Kidney epithelial cell (primary cell): Measurements from ENCODE around the gene TEDDM1. TPM values are rescaled to one million over a fixed set of nuclear protein-coding genes. Genes with fewer than 3 reads are reported as not detected.

Experiments used
- total RNA-seq: library from RNA; depleted of rRNA; stranded (reverse); fragments of >200 nt; gene quantifications from 2 replicates; pipeline ENCODE4 v1.2.3, GENCODE V29; 2015

TEDDM1 gene
- total RNA-seq, 1 donor from 2014 or later = not detected

Other genes with a start within 250 kb of the TEDDM1 start
- gene GLUL, start 8.9 kb downstream of the TEDDM1 start, total RNA-seq = 161 and 175 TPM in 2 replicates
- gene RGSL1, start 49.5 kb upstream of the TEDDM1 start, total RNA-seq = not detected in 2 replicates
- 5.7 and 5.8 TPM in 2 replicates for gene RNASEL, start 188.6 kb upstream of the TEDDM1 start, total RNA-seq
- 2.3 and 2.9 TPM in 2 replicates for gene RGS16, start 203.7 kb upstream of the TEDDM1 start, total RNA-seq